ENCODE results near the gene SEC24C.
"Not testable (repeated sequence)": the region's sequence is repeated elsewhere in the genome, so short reads cannot be mapped to it uniquely, and the experiment has no call there.

SEC24C gene

GRCh38 chr10:73743905-73744663 is at the start of gene SEC24C:
Gene SEC24C, plus strand, starts transcription at chr10:73744372. Its CDS starts 2,461 bp downstream, at chr10:73746833.
- DNase-seq = peak; percentile 72

GRCh38 chr10:73695302-73695701 is 48.9 kb upstream of the SEC24C start:
- DNase-seq = not testable (repeated sequence)

- DNase-seq = not testable (repeated sequence)
Observed at GRCh38 chr10:73697675-73698159, 46.5 kb upstream of the SEC24C start, which contains the start of gene AGAP5. Gene AGAP5, minus strand, starts transcription at chr10:73698109. Its CDS starts 354 bp downstream, at chr10:73697755.

GRCh38 chr10:73698819-73699218 is 45.4 kb upstream of the SEC24C start:
- DNase-seq = not testable (repeated sequence)

- not testable (repeated sequence) for DNase-seq
Observed at GRCh38 chr10:73703924-73704323, 40.2 kb upstream of the SEC24C start.

- DNase-seq = not testable (repeated sequence)
Observed at GRCh38 chr10:73705506-73706072, 38.6 kb upstream of the SEC24C start.

GRCh38 chr10:73706488-73706887 is 37.7 kb upstream of the SEC24C start:
- DNase-seq = not testable (repeated sequence)

GRCh38 chr10:73707628-73708027 is 36.5 kb upstream of the SEC24C start:
- not testable (repeated sequence) for DNase-seq

GRCh38 chr10:73708122-73708521 is 36.0 kb upstream of the SEC24C start:
- not testable (repeated sequence) for DNase-seq

GRCh38 chr10:73711683-73712082 is 32.5 kb upstream of the SEC24C start:
- DNase-seq = not testable (repeated sequence)

- DNase-seq = not testable (repeated sequence)
Observed at GRCh38 chr10:73713912-73714311, 30.3 kb upstream of the SEC24C start.

GRCh38 chr10:73714483-73714882 is 29.7 kb upstream of the SEC24C start:
- not testable (repeated sequence) for DNase-seq

GRCh38 chr10:73715179-73716156 is 28.7 kb upstream of the SEC24C start:
- DNase-seq = not testable (repeated sequence)

GRCh38 chr10:73716251-73716650 is 27.9 kb upstream of the SEC24C start:
- DNase-seq = no peak

GRCh38 chr10:73717556-73717955 is 26.6 kb upstream of the SEC24C start:
- no peak for DNase-seq

GRCh38 chr10:73720561-73720960 is 23.6 kb upstream of the SEC24C start:
- not testable (repeated sequence) for DNase-seq

GRCh38 chr10:73723516-73723915 is 20.7 kb upstream of the SEC24C start:
- DNase-seq = no peak

GRCh38 chr10:73729781-73730152 is 14.4 kb upstream of the SEC24C start:
- not testable (repeated sequence) for DNase-seq

- DNase-seq = peak; percentile 3
Observed at GRCh38 chr10:73730153-73730906, 13.8 kb upstream of the SEC24C start.

- no peak for DNase-seq
Observed at GRCh38 chr10:73731588-73732375, 12.4 kb upstream of the SEC24C start.

GRCh38 chr10:73732426-73732825 is 11.7 kb upstream of the SEC24C start:
- no peak for DNase-seq

Data from NCI-H2029 treated with DMSO at 0.1 percent for 48 hours (cell line).